ENCODE results near the gene PRRT1B.
A peak's percentile ranks its signal among the peaks of the same experiment; 100 is the strongest.

PRRT1B gene

DNA sequence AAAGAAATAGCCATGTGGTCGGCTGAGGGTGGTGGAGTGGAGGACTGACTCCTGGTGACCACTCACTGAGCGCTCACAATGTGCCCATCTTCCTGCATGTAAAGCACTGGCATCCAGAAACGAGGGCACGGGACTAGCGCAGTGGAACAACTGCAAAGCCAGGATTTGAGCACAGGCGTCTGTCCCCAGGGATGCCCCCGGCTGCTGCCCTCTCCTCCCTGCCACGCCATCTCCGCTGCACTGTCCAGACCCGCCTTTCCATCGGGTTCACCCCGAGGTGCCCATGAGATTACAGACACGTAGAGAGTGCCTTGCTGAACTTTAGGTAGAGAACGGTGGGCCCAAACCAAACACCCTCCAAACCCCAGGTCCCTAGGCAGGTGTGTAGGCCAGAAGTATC, 44.7 kb downstream of the PRRT1B start:
- peaks cover 19% of the 10 kb centered on the region; the same call in 1 of the 2 replicates for H3K36me3 ChIP-seq (ENCODE audit: insufficient read depth, low read length)
- peaks cover 29% of the 10 kb centered on the region for H3K4me1 ChIP-seq (ENCODE audit: insufficient read depth, low read length, poor library complexity, severe bottlenecking)
- no peaks in the 10 kb centered on the region for H3K9me3 ChIP-seq (ENCODE audit: insufficient read depth, low read depth, low read length)
- H3K27me3 ChIP-seq (ENCODE audit: insufficient read depth, low read length, poor library complexity, severe bottlenecking): no peaks in the 10 kb centered on the region
- H3F3A ChIP-seq (ENCODE audit: low read depth): peaks cover 5% of the 10 kb centered on the region
- no peak for TF ChIP-seq EZH2phosphoT487 (IDR thresholded peaks at IDR 0.05; ENCODE audit: borderline replicate concordance)
- TF ChIP-seq CTCF (conservative IDR thresholded peaks at IDR 0.05; ENCODE audit: low read length): no peak
- no peaks in the 10 kb centered on the region for H3K79me2 ChIP-seq (ENCODE audit: insufficient read depth, low read length)
- H4K20me1 ChIP-seq (ENCODE audit: insufficient read depth, low read length, poor library complexity, severe bottlenecking): no peaks in the 10 kb centered on the region
- no peaks in the 10 kb centered on the region for H3K9me2 ChIP-seq (replicated peaks; ENCODE audit: low read depth, low read length)
- peak overlapping the region; percentile 50 for H3K9ac ChIP-seq (ENCODE audit: low read depth, low read length, poor library complexity, severe bottlenecking)
- H2AFZ ChIP-seq (ENCODE audit: low read length): no peak overlapping the region
- peak overlapping the region; percentile 54 for H3K4me3 ChIP-seq (ENCODE audit: low read length, poor library complexity, severe bottlenecking)
- peak overlapping the region; percentile 81 for H3K4me2 ChIP-seq (ENCODE audit: low read depth, low read length, poor library complexity, severe bottlenecking)

GRCh38 chr9:131590449-131590848, 45.1 kb downstream of the PRRT1B start:
- no peaks in the 10 kb centered on the region for H3K9me2 ChIP-seq (replicated peaks; ENCODE audit: low read depth, low read length)
- peaks cover 21% of the 10 kb centered on the region; the same call in 1 of the 2 replicates for H3K36me3 ChIP-seq (ENCODE audit: insufficient read depth, low read length)
- H2AFZ ChIP-seq (ENCODE audit: low read length): no peak overlapping the region
- peaks cover 26% of the 10 kb centered on the region for H3K4me1 ChIP-seq (ENCODE audit: insufficient read depth, low read length, poor library complexity, severe bottlenecking)
- H3K4me3 ChIP-seq (ENCODE audit: low read length, poor library complexity, severe bottlenecking): peak overlapping the region; percentile 54
- TF ChIP-seq CTCF (conservative IDR thresholded peaks at IDR 0.05; ENCODE audit: low read length): no peak
- TF ChIP-seq EZH2phosphoT487 (IDR thresholded peaks at IDR 0.05; ENCODE audit: borderline replicate concordance): no peak
- peak overlapping the region; percentile 81 for H3K4me2 ChIP-seq (ENCODE audit: low read depth, low read length, poor library complexity, severe bottlenecking)
- peak overlapping the region; percentile 50 for H3K9ac ChIP-seq (ENCODE audit: low read depth, low read length, poor library complexity, severe bottlenecking)
- H3K27me3 ChIP-seq (ENCODE audit: insufficient read depth, low read length, poor library complexity, severe bottlenecking): no peaks in the 10 kb centered on the region
- H4K20me1 ChIP-seq (ENCODE audit: insufficient read depth, low read length, poor library complexity, severe bottlenecking): no peaks in the 10 kb centered on the region
- H3F3A ChIP-seq (ENCODE audit: low read depth): 0 out of 2 replicates have a peak, but pooled peaks cover 3% of the 10 kb centered on the region
- H3K9me3 ChIP-seq (ENCODE audit: insufficient read depth, low read depth, low read length): no peaks in the 10 kb centered on the region
- no peaks in the 10 kb centered on the region for H3K79me2 ChIP-seq (ENCODE audit: insufficient read depth, low read length)

- Histone ChIP-seq H2AFZ (ENCODE audit: low read length) (no peak overlapping the region), H3K9me3 (ENCODE audit: insufficient read depth, low read depth, low read length) (no peaks in the 10 kb centered on the region), H3K4me2 (ENCODE audit: low read depth, low read length, poor library complexity, severe bottlenecking) (peak overlapping the region; percentile 81), H3K4me1 (ENCODE audit: insufficient read depth, low read length, poor library complexity, severe bottlenecking) (peaks cover 23% of the 10 kb centered on the region), H3K36me3 (ENCODE audit: insufficient read depth, low read length) (peaks cover 28% of the 10 kb centered on the region; the same call in 1 of the 2 replicates), H3K4me3 (ENCODE audit: low read length, poor library complexity, severe bottlenecking) (peak overlapping the region; percentile 54), H3K27me3 (ENCODE audit: insufficient read depth, low read length, poor library complexity, severe bottlenecking) (no peaks in the 10 kb centered on the region), H3K79me2 (ENCODE audit: insufficient read depth, low read length) (no peaks in the 10 kb centered on the region), H4K20me1 (ENCODE audit: insufficient read depth, low read length, poor library complexity, severe bottlenecking) (no peaks in the 10 kb centered on the region), H3F3A (ENCODE audit: low read depth) (no peaks in the 10 kb centered on the region), H3K9ac (ENCODE audit: low read depth, low read length, poor library complexity, severe bottlenecking) (peak overlapping the region; percentile 50), H3K9me2 (replicated peaks; ENCODE audit: low read depth, low read length) (no peaks in the 10 kb centered on the region)
- peak; percentile 88 for TF ChIP-seq CTCF (conservative IDR thresholded peaks at IDR 0.05; ENCODE audit: low read length)
- TF ChIP-seq EZH2phosphoT487 (IDR thresholded peaks at IDR 0.05; ENCODE audit: borderline replicate concordance): no peak
These were observed 45.9 kb downstream of the PRRT1B start for GRCh38 chr9:131590907-131591844.

Measured in Loucy (cell line).